Measurements from ENCODE around the gene SHROOM1.

Gene SHROOM1

DNA sequence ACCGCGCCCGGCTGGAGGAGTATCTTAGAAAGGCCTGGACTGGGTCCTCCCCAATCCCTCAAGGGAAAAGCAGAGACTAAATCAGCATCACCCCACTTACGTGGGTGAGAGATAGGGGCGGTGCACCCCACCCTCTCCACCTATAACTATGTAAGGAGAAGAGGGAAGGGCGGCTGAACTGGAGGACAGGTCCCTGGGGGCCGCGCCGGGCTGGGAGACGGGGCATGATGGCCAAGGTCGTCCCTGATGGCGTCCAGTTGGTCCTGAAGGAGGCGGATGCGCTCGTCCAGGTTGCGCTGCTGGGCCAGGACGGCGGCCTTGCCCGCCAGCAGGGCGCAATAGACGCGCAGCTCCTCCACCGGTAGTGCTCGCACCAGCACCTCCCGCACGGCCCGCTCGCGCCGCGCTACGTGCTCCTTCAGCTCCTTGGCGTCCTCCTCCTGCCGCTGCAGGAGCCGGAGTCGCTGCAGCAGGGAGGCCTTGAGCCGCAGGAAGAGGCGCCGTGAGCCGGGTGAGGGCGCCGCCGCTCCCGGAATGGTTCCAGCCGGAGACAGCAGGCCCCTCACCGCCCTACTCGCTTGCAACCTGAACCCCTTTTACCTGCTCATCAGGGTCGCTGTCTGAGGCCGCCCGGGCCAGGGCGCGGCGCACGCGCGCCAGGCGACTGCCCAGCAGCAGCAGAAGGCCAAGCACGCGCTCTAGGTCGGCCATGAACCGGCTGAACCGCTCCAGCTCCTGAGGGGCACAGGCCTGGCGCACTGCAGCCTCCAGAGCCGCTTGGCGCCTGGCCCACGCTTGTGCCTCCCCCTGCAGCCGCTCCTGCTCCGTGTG is 7.6 kb downstream of the SHROOM1 start:
- H3K27ac ChIP-seq: no peak overlapping the region
- TF ChIP-seq, protein P1, sequence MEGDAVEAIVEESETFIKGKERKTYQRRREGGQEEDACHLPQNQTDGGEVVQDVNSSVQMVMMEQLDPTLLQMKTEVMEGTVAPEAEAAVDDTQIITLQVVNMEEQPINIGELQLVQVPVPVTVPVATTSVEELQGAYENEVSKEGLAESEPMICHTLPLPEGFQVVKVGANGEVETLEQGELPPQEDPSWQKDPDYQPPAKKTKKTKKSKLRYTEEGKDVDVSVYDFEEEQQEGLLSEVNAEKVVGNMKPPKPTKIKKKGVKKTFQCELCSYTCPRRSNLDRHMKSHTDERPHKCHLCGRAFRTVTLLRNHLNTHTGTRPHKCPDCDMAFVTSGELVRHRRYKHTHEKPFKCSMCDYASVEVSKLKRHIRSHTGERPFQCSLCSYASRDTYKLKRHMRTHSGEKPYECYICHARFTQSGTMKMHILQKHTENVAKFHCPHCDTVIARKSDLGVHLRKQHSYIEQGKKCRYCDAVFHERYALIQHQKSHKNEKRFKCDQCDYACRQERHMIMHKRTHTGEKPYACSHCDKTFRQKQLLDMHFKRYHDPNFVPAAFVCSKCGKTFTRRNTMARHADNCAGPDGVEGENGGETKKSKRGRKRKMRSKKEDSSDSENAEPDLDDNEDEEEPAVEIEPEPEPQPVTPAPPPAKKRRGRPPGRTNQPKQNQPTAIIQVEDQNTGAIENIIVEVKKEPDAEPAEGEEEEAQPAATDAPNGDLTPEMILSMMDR (conservative IDR thresholded peaks at IDR 0.05): no peak

DNA sequence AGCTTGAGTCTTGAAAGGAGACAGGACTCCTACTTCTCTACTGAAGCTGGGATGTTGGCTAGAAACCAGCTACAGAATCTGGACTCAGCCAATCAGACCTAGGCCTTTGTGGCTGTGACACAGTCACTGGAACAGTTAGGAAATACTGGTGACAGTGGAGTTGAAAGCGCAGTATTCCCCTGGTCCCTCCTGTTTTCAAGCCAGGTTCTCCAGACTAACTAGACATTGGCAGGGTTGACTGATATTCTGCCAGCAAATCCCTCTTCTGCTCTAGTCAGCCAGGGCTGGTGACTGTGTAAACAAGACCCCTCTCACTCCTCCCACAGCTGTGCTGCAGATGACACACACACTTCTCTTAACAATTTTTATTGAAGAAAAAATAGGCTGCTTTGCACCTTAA is 8.7 kb downstream of the SHROOM1 start:
- TF ChIP-seq, protein P1 (conservative IDR thresholded peaks at IDR 0.05): no peak
- no peak overlapping the region for H3K27ac ChIP-seq

DNA sequence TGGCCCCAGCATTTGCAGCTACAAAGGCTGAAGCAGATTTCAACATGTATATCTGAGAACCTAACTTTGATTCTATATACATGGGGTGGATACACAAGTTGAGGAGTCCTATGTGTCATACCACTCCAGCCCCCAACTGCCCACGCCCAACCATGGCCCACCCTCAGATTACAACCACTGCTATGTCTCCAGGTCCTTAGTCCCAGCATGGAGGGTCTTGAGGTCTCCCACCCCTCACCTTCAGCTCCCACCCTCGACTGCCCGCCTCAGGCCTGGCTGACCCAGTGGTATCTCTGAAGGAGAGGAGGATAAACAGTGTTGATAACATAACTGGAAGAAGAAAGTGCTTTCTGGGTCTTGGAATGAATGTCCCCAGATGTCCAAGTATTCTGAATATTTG is 9.1 kb downstream of the SHROOM1 start:
- TF ChIP-seq, protein P1 (conservative IDR thresholded peaks at IDR 0.05): no peak
- no peak overlapping the region for H3K27ac ChIP-seq

DNA sequence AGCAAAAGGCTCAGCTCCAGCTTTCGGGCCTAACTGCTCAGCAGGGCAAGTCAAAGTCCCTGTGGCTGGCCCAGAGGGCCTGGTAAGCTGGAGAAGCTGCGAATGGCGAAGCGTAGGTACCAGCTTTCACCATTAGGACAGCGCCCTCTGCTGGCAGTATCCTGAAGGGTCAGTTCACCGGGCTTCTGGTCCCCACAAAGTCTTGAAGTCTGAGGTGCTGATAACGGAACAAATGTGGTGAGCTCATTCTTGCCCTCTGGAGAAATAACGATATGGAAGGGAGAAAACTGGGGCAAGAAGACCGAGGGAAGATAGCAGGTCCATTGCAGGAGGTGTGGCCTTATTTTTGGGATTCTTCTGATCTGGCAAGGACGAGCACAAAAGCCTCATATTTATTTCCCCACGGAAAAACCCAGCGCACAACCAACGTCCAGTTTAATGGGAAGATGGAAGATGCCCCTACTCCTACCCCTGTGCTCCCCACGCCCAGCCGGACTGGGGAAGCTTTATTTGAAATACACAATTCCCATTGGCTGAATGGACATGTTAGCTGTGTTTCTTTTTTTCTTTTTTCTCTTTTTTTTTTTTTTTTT is 10.2 kb downstream of the SHROOM1 start:
- TF ChIP-seq, protein P1 (conservative IDR thresholded peaks at IDR 0.05): peak; percentile 87
- no peak overlapping the region for H3K27ac ChIP-seq

DNA sequence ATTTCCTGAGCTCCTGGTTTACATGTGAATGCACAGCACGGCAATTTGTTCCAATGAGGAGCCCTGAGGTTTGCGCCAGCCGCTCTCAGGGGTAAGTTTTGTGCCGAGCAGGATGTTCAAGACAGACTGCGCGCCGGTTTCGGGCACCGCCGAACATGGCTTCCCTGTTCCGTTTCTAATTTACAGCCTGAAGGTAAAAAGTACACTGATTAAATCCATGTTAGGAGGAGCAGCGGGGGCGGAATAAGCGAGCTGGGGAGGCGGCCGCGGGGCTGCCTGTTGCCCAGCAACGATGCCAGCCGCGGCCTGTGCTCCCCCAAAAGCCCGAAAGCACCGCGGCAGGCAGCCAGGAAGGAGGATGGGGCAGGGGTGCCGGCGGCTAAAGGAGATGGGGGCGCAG is 11.0 kb downstream of the SHROOM1 start:
- TF ChIP-seq, protein P1 (conservative IDR thresholded peaks at IDR 0.05): no peak

DNA sequence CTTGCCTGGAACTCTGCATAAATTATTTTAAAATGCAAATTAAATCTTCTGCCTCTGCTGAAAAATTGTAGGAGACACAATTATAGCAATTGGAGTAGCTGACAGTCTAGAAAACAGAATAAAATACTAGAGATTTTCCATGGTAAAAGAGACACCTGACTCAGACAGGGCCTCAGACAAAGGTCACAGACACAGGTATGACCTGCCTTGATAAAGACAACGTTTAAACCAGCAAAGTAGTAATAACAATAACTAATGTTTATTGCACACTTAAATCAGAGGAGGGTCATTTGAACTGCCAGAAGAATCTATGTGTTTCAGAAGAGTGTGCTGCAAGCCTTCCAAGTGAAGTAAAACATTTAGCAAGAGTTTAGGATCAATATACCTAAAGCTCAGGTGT is 13.4 kb downstream of the SHROOM1 start:
- TF ChIP-seq, protein P1 (conservative IDR thresholded peaks at IDR 0.05): no peak
- H3K27ac ChIP-seq: no peak overlapping the region

More for the DNA sequence above, 11.0 kb downstream of the SHROOM1 start:
- H3K27ac ChIP-seq: no peak overlapping the region

DNA sequence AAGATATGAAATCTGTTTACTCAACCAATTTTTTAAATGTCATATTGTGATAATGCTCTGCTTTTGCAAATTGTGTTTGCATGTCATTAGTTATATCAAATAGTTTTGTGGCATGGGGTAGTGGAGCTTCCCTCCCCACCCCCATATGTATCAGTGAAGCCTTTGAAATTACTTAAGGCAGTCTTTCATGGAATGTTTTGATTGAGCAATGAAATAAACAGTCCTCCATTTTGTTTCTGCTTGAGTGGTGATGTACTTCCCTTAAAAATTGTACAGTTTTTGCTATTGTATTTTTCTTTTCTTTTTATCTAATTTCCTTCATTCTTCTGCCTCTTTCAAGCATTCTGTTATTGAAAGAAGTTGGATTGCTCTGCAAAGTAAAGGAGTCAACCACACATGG is 13.9 kb downstream of the SHROOM1 start:
- TF ChIP-seq, protein P1 (conservative IDR thresholded peaks at IDR 0.05): no peak
- no peak overlapping the region for H3K27ac ChIP-seq
